Measurements from ENCODE around the gene NPM1.
"Not testable (repeated sequence)": the region's sequence is repeated elsewhere in the genome, so short reads cannot be mapped to it uniquely, and the experiment has no call there.

GRCh38 chr5:171361151-171361550 lies 26.5 kb upstream of the NPM1 start:
- TF ChIP-seq CTCF, POLR2A (IDR thresholded peaks at IDR 0.05): not testable (repeated sequence)
